Right lobe of liver (tissue), 4 donors: ENCODE results near the gene FITM2.

Experiments used
- CTCF ChIP-seq, 4 donors: fragments of 200-600 bp in 3 of 4; fragments of 450-650 bp in 1 of 4; IDR thresholded peaks; one replicate each; pipeline versions ENCODE4 v1.5.1 to v1.8.0; 2016 to 2022; ENCODE audit warnings: antibody characterized with exemption in 4 of 4, mild to moderate bottlenecking in 2 of 4
- POLR2A ChIP-seq: fragments of 450-650 bp; IDR thresholded peaks from one replicate; pipeline ENCODE4 v1.6.1; 2017; ENCODE audit warnings: antibody characterized with exemption, mild to moderate bottlenecking
- donor health status: DM: no; HTN: no; CAD: no.
- donor health status: DM: no; HTN: no; CAD: no.
- donor health status: DM: no; HTN: yes; CAD: no.

DNA sequence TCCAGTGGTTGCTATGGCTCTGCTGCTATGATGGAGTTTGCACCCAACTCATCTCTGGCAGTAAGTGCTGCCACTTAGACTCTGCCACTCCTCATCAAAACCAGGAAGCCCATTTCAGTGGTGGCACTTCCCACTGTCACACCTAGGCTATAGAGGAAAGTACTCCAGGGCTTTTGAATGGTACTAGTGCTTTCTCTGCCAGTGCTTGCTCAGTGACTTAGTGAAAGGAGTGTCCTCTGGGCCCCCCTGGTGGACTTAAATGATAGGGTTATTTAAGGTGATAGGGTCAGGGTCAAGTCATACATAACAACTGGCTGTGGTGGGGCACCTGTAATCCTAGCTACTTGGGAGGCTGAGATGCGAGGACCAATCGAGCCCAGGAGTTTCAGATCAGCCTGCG lies 22.8 kb downstream of the FITM2 start:
- TF ChIP-seq CTCF (IDR thresholded peaks at IDR 0.05) (no peak), POLR2A (no peak)
